ENCODE results near the gene G3BP2. TPM values are rescaled to one million over a fixed set of nuclear protein-coding genes. Genes with fewer than 3 reads are reported as not detected.
"Not testable (repeated sequence)": the region's sequence is repeated elsewhere in the genome, so short reads cannot be mapped to it uniquely, and the experiment has no call there.

The G3BP2 gene
- total RNA-seq, result 100 to 1,000 TPM; 161 to 299 (median 167) TPM
- 100 to 1,000 TPM; 115 TPM for polyA plus RNA-seq
- 498 reads per million, percentile 98 among the genes with 10 or more reads in this experiment for total RNA-seq

- H3K4me3 ChIP-seq (ENCODE audit: low read length), result peak within 1 kb of the TSS; percentile 91
- DNase-seq (peak; percentile 87 to 99 (median 97)), ATAC-seq (peak; percentile 97)
- H3K36me3 Mint-ChIP-seq, result peaks cover 0 to 8% (median 0%) of the 10 kb centered on the region in 5 donors
- no peaks in the 10 kb centered on the region for H3K9me3 ChIP-seq (ENCODE audit: control insufficient read depth in 2 of 3, low read length in 3 of 3)
- H3K4me1 ChIP-seq (ENCODE audit: control insufficient read depth in 2 of 2, insufficient read depth in 2 of 2, low read length in 2 of 2), result peaks cover 38 to 43% of the 10 kb centered on the region in 2 donors
- ChIA-PET POLR2A (interaction anchor here (0.5 to 8.1 kb wide), 21 partner anchors 9 to 267 kb away, joined by 3 to 148 read pairs (median 4); partner anchors contain the start of genes CDKL2, RCHY1, THAP6 and USO1), CTCF (interaction anchor here (0.7 to 2.3 kb wide), 4 partner anchors 12 to 51 kb away, joined by 3 to 11 read pairs (median 6); partner anchors contain the start of gene USO1)
- peaks cover 0 to 7% (median 0%) of the 10 kb centered on the region in 11 donors for H3K9me3 Mint-ChIP-seq
- peaks cover 0 to 10% (median 0%) of the 10 kb centered on the region in 3 experiments for H3K36me3 ChIP-seq (ENCODE audit: control insufficient read depth in 2 of 3, insufficient read depth in 3 of 3, low read length in 3 of 3)
- no peaks in the 10 kb centered on the region for H3K27me3 ChIP-seq (ENCODE audit: control insufficient read depth in 2 of 2, insufficient read depth in 2 of 2, low read length in 2 of 2)
- H3K27ac ChIP-seq (ENCODE audit: low read depth, low read length), result peak within 1 kb of the TSS; percentile 96
- H3K27me3 Mint-ChIP-seq, result no peaks in the 10 kb centered on the region
- peaks cover 36 to 47% (median 44%) of the 10 kb centered on the region in 7 donors for H3K4me1 Mint-ChIP-seq
- intact Hi-C loops (cut with micrococcal nuclease), result loop anchor here (1.0 to 10.0 kb wide), 15 partner anchors 10 to 1483 kb away; partner anchors contain the start of genes CDKL2 (in 2 of the 2), NUP54 (in 2 of the 2), RCHY1 (in 2 of the 2) and THAP6 (in 2 of the 2)
- H3K4me3 Mint-ChIP-seq, result peak within 1 kb of the TSS; percentile 96 to 100 (median 98)
- H3K27ac Mint-ChIP-seq, result peak within 1 kb of the TSS; percentile 92 to 100 (median 99)
Measured at GRCh38 chr4:75673027-75673958, at the start of gene G3BP2. TSS of gene G3BP2 (minus strand) at chr4:75673411. CDS start at chr4:75662025, 11,386 bp downstream.

- H3K9me3 Mint-ChIP-seq, result peaks cover 0 to 4% (median 0%) of the 10 kb centered on the region in 11 donors
- Histone ChIP-seq H3K27me3 (ENCODE audit: control insufficient read depth in 2 of 2, insufficient read depth in 2 of 2, low read length in 2 of 2) (no peaks in the 10 kb centered on the region), H3K4me3 (ENCODE audit: low read length) (no peak overlapping the region), H3K4me1 (ENCODE audit: control insufficient read depth in 2 of 2, insufficient read depth in 2 of 2, low read length in 2 of 2) (peaks cover 25 to 30% of the 10 kb centered on the region in 2 donors), H3K36me3 (ENCODE audit: control insufficient read depth in 2 of 3, insufficient read depth in 3 of 3, low read length in 3 of 3) (peaks cover 0 to 12% (median 0%) of the 10 kb centered on the region in 3 experiments), H3K9me3 (ENCODE audit: control insufficient read depth in 2 of 3, low read length in 3 of 3) (no peaks in the 10 kb centered on the region), H3K27ac (ENCODE audit: low read depth, low read length) (peak overlapping the region; percentile 91)
- intact Hi-C loops (cut with micrococcal nuclease), result loop anchor here in 1 of 2 donors (5.0 kb wide), 2 partner anchors 125 to 1435 kb away; partner anchors contain the start of gene CCNG2
- H3K36me3 Mint-ChIP-seq, result peaks cover 0 to 12% (median 4%) of the 10 kb centered on the region in 5 donors
- H3K27me3 Mint-ChIP-seq, result peaks cover 0 to 4% (median 0%) of the 10 kb centered on the region in 5 donors
- H3K27ac Mint-ChIP-seq, result peak overlapping the region in 6 of 9 donors; percentile 56 to 99 (median 77)
- no peak for DNase-seq
- H3K4me3 Mint-ChIP-seq, result peak overlapping the region in 1 of 10 donors; percentile 1
- no peak for ATAC-seq
- H3K4me1 Mint-ChIP-seq, result peaks cover 29 to 54% (median 48%) of the 10 kb centered on the region in 7 donors
- ChIA-PET POLR2A (interaction anchor here (0.6 to 9.6 kb wide), 8 partner anchors 11 to 208 kb away, joined by 3 to 148 read pairs (median 8); partner anchors contain the start of genes G3BP2, RCHY1 and THAP6), CTCF (interaction anchor here (0.7 to 2.5 kb wide), 6 partner anchors 11 to 126 kb away, joined by 3 to 16 read pairs (median 3); no protein-coding TSS in a partner anchor)
Measured at GRCh38 chr4:75722417-75722816, 49.2 kb upstream of the G3BP2 start.

- H3K4me3 ChIP-seq (ENCODE audit: low read length), result no peak overlapping the region
- no peak overlapping the region for H3K27ac ChIP-seq (ENCODE audit: low read depth, low read length)
- CTCF ChIA-PET, result no interaction called here
Measured at GRCh38 chr4:75718529-75718928, 45.3 kb upstream of the G3BP2 start.

GRCh38 chr4:75717408-75717807 lies 44.2 kb upstream of the G3BP2 start:
- Histone ChIP-seq H3K27me3 (ENCODE audit: control insufficient read depth in 2 of 2, insufficient read depth in 2 of 2, low read length in 2 of 2) (no peaks in the 10 kb centered on the region), H3K36me3 (ENCODE audit: control insufficient read depth in 2 of 3, insufficient read depth in 3 of 3, low read length in 3 of 3) (peaks cover 0 to 6% (median 0%) of the 10 kb centered on the region in 3 experiments), H3K27ac (ENCODE audit: low read depth, low read length) (no peak overlapping the region), H3K4me3 (ENCODE audit: low read length) (no peak overlapping the region), H3K4me1 (ENCODE audit: control insufficient read depth in 2 of 2, insufficient read depth in 2 of 2, low read length in 2 of 2) (peaks cover 0 to 3% of the 10 kb centered on the region in 2 donors), H3K9me3 (ENCODE audit: control insufficient read depth in 2 of 3, low read length in 3 of 3) (no peaks in the 10 kb centered on the region)
- Mint-ChIP-seq H3K9me3 (no peaks in the 10 kb centered on the region), H3K4me3 (no peak overlapping the region), H3K27ac (no peak overlapping the region), H3K36me3 (peaks cover 0 to 22% (median 5%) of the 10 kb centered on the region in 5 donors), H3K4me1 (peaks cover 5 to 18% (median 13%) of the 10 kb centered on the region in 7 donors), H3K27me3 (no peaks in the 10 kb centered on the region)
- intact Hi-C loops (cut with micrococcal nuclease), result no loop called here
- DNase-seq (no peak), ATAC-seq (no peak)
- POLR2A ChIA-PET, result interaction anchor here (0.8 to 0.9 kb wide), 2 partner anchors 9 to 16 kb away, joined by 3 to 4 read pairs; no protein-coding TSS in a partner anchor
- CTCF ChIA-PET, result interaction anchor here (0.6 kb wide), 1 partner anchor 8 kb away, joined by 5 read pairs; no protein-coding TSS in a partner anchor

More at GRCh38 chr4:75718529-75718928, 45.3 kb upstream of the G3BP2 start:
- Histone ChIP-seq H3K36me3 (ENCODE audit: control insufficient read depth in 2 of 3, insufficient read depth in 3 of 3, low read length in 3 of 3) (peaks cover 0 to 6% (median 0%) of the 10 kb centered on the region in 3 experiments), H3K27me3 (ENCODE audit: control insufficient read depth in 2 of 2, insufficient read depth in 2 of 2, low read length in 2 of 2) (no peaks in the 10 kb centered on the region), H3K4me1 (ENCODE audit: control insufficient read depth in 2 of 2, insufficient read depth in 2 of 2, low read length in 2 of 2) (peaks cover 7 to 14% of the 10 kb centered on the region in 2 donors), H3K9me3 (ENCODE audit: control insufficient read depth in 2 of 3, low read length in 3 of 3) (no peaks in the 10 kb centered on the region)
- Mint-ChIP-seq H3K27me3 (no peaks in the 10 kb centered on the region), H3K4me3 (peak overlapping the region in 1 of 10 donors; percentile 26), H3K4me1 (peaks cover 12 to 28% (median 23%) of the 10 kb centered on the region in 7 donors), H3K9me3 (no peaks in the 10 kb centered on the region), H3K27ac (peak overlapping the region in 2 of 9 donors; percentile 5 to 51), H3K36me3 (peaks cover 0 to 18% (median 4%) of the 10 kb centered on the region in 5 donors)
- POLR2A ChIA-PET, result interaction anchor here (0.6 to 1.2 kb wide), 3 partner anchors 8 to 204 kb away, joined by 3 read pairs; partner anchors contain the start of genes RCHY1 and THAP6
- DNase-seq (no peak), ATAC-seq (no peak)
- intact Hi-C loops (cut with micrococcal nuclease), result no loop called here

GRCh38 chr4:75716054-75716453 lies 42.8 kb upstream of the G3BP2 start:
- POLR2A ChIA-PET, result interaction anchor here (0.6 to 1.2 kb wide), 3 partner anchors 8 to 85 kb away, joined by 3 to 5 read pairs (median 4); partner anchors contain the start of genes CDKL2, G3BP2 and USO1
- H3K27ac ChIP-seq (ENCODE audit: low read depth, low read length); H3K36me3 ChIP-seq (ENCODE audit: control insufficient read depth in 2 of 3, insufficient read depth in 3 of 3, low read length in 3 of 3); H3K9me3 ChIP-seq (ENCODE audit: control insufficient read depth in 2 of 3, low read length in 3 of 3); ATAC-seq; intact Hi-C loops (cut with micrococcal nuclease); DNase-seq; CTCF ChIA-PET; H3K4me1 ChIP-seq (ENCODE audit: control insufficient read depth in 2 of 2, insufficient read depth in 2 of 2, low read length in 2 of 2); H3K27me3 ChIP-seq (ENCODE audit: control insufficient read depth in 2 of 2, insufficient read depth in 2 of 2, low read length in 2 of 2); H3K9me3 Mint-ChIP-seq; H3K4me1 Mint-ChIP-seq; H3K27me3 Mint-ChIP-seq; H3K4me3 Mint-ChIP-seq; H3K4me3 ChIP-seq (ENCODE audit: low read length): not testable (repeated sequence)
- Mint-ChIP-seq H3K36me3 (peaks cover 0 to 22% (median 5%) of the 10 kb centered on the region in 5 donors), H3K27ac (peak overlapping the region in 1 of 9 donors; percentile 72)
